ENCODE measurements around the gene NPC1L1.

GRCh38 chr7:44534087-44534486 lies 7.0 kb downstream of the NPC1L1 start:
- TF ChIP-seq CTCF (IDR thresholded peaks at IDR 0.05 in 4 of 5, conservative IDR thresholded peaks at IDR 0.05 in 1 of 5) (no peak), POLR2A (IDR thresholded peaks at IDR 0.05) (no peak)
